Stimulated activated CD4-positive, alpha-beta T cell treated with anti-CD3 and anti-CD28 coated beads, Interleukin-15, amount 100 ng/mL, for 48 hours (primary cell): Measurements from ENCODE around the gene GALR2.
"Not testable (repeated sequence)": the region's sequence is repeated elsewhere in the genome, so short reads cannot be mapped to it uniquely, and the experiment has no call there.

Experiments used
- DNase-seq, 2 donors: peaks; one replicate each; pipeline ENCODE4 v3.0.0-alpha.2; 2020; ENCODE audit warnings: low read depth in 2 of 2

GALR2 gene

GRCh38 chr17:76074390-76075363, at the start of gene GALR2:
TSS of gene GALR2 (plus strand) at chr17:76074781. CDS start at chr17:76074884, 103 bp downstream.
- no peak for DNase-seq

- DNase-seq: no peak
Measured at GRCh38 chr17:76025294-76025693, 49.3 kb upstream of the GALR2 start.

GRCh38 chr17:76026714-76027158, 47.8 kb upstream of the GALR2 start:
- DNase-seq: no peak

- no peak for DNase-seq
Measured at GRCh38 chr17:76027159-76027839, 47.3 kb upstream of the GALR2 start, which contains the start of gene EVPL. TSS of gene EVPL (minus strand) at chr17:76027306. CDS start at chr17:76027198, 108 bp downstream.

GRCh38 chr17:76032073-76032779, 42.4 kb upstream of the GALR2 start:
- no peak for DNase-seq

GRCh38 chr17:76032780-76033108, 41.8 kb upstream of the GALR2 start:
- no peak for DNase-seq

- DNase-seq: no peak
Measured at GRCh38 chr17:76033139-76033538, 41.4 kb upstream of the GALR2 start.

GRCh38 chr17:76034428-76035350, 39.9 kb upstream of the GALR2 start:
- DNase-seq: no peak

- no peak for DNase-seq
Measured at GRCh38 chr17:76036497-76037261, 37.9 kb upstream of the GALR2 start.

- DNase-seq: no peak
Measured at GRCh38 chr17:76038050-76038449, 36.5 kb upstream of the GALR2 start.

GRCh38 chr17:76039121-76039520, 35.5 kb upstream of the GALR2 start:
- no peak for DNase-seq

GRCh38 chr17:76040376-76040775, 34.2 kb upstream of the GALR2 start:
- DNase-seq: no peak

GRCh38 chr17:76042868-76043267, 31.7 kb upstream of the GALR2 start:
- DNase-seq: not testable (repeated sequence)

GRCh38 chr17:76044475-76045007, 30.0 kb upstream of the GALR2 start:
- not testable (repeated sequence) for DNase-seq

GRCh38 chr17:76046064-76046463, 28.5 kb upstream of the GALR2 start:
- no peak for DNase-seq

GRCh38 chr17:76048025-76048605, 26.5 kb upstream of the GALR2 start:
- DNase-seq: no peak

GRCh38 chr17:76048711-76049110, 25.9 kb upstream of the GALR2 start:
- DNase-seq: no peak

- no peak for DNase-seq
Measured at GRCh38 chr17:76049239-76049638, 25.3 kb upstream of the GALR2 start.

GRCh38 chr17:76049836-76050537, 24.6 kb upstream of the GALR2 start:
- no peak for DNase-seq
